Right lobe of liver (tissue), 6 donors: ENCODE measurements around the gene RNF223. TPM values are rescaled to one million over a fixed set of nuclear protein-coding genes. Genes with fewer than 3 reads are reported as not detected.

ENCODE experiments used
- ATAC-seq, 4 donors: fragments of 200-7000 bp; cut with Tn5 transposase; one replicate each; pipeline ENCODE4 v1.9.1; 2020; ENCODE audit warnings: mild to moderate bottlenecking in 4 of 4, moderate library complexity in 4 of 4
- DNase-seq, 3 donors: peaks; one replicate each; pipeline ENCODE4 v3.0.0-alpha.2; 2020
- H3K27ac ChIP-seq, 3 donors: fragments of 200-600 bp; one replicate each; pipeline ENCODE4 v1.8.0; 2022
- H3K27me3 ChIP-seq, 2 donors: fragments of 200-600 bp; one replicate each; pipeline ENCODE4 v1.8.0; 2022
- H3K36me3 ChIP-seq, 4 donors: fragments of 200-600 bp; sonication (generic) in 1 of 4; one replicate each; pipeline versions ENCODE4 v1.5.1 to v1.8.0; 2017 to 2022; ENCODE audit warnings: control low read depth in 1 of 4
- H3K4me1 ChIP-seq, 4 donors: fragments of 200-600 bp; sonication (generic) in 1 of 4; one replicate each; pipeline versions ENCODE4 v1.5.1 to v1.8.0; 2017 to 2022; ENCODE audit warnings: control low read depth in 1 of 4
- H3K4me3 ChIP-seq, 3 donors: fragments of 200-600 bp; one replicate each; pipeline ENCODE4 v1.8.0; 2022
- H3K9me3 ChIP-seq, 4 donors: fragments of 200-600 bp; sonication (generic) in 1 of 4; one replicate each; pipeline versions ENCODE4 v1.5.1 to v1.8.0; 2017 to 2022; ENCODE audit warnings: control low read depth in 1 of 4
- CTCF ChIP-seq, 4 donors: fragments of 200-600 bp in 3 of 4; fragments of 450-650 bp in 1 of 4; IDR thresholded peaks; one replicate each; pipeline versions ENCODE4 v1.5.1 to v1.8.0; 2016 to 2022; ENCODE audit warnings: antibody characterized with exemption in 4 of 4, mild to moderate bottlenecking in 2 of 4
- POLR2A ChIP-seq: fragments of 450-650 bp; IDR thresholded peaks from one replicate; pipeline ENCODE4 v1.6.1; 2017; ENCODE audit warnings: antibody characterized with exemption, mild to moderate bottlenecking
- WGBS: methylation state at CpG from one replicate; pipeline ENCODE4 v1.1.6; 2018; ENCODE audit warnings: low coverage, low lambda C conversion rate; ENCODE audit not compliant: insufficient coverage; ENCODE audit errors: missing lambda C conversion rate; 5-methylcytosine and 5-hydroxymethylcytosine counted together
- intact Hi-C, 2 donors: fragments of 100-400 bp; cut with DNase I; formaldehyde crosslinking; loops; one replicate each; pipeline versions ENCODE4 v1.11.2 to v1.14.1; 2022
- total RNA-seq, 6 experiments: library from RNA; depleted of rRNA in 2 of 6; stranded (reverse); fragments of >200 nt in 2 of 6; fragmentation: NEBNext Ultra II Directional in 3 of 6; extraction: Animal tissue kit (Norgen Biotek cat#: 25700) in 3 of 6; gene quantifications; one replicate each; pipeline versions ENCODE4 v1.1.0 to v1.2.4, GENCODE V29; 2016 to 2023
- donor health status: DM: no; HTN: yes; CAD: no.
- donor health status: DM: no; HTN: no; CAD: no.
- donor health status: DM: no; HTN: no; CAD: no.
- donor health status: DM: no; HTN: yes; CAD: no.
- donor health status: DM: no; HTN: yes; CAD: no.

RNF223 gene
- total RNA-seq, 6 experiments from 2014 or later = not detected

- intact Hi-C loops = no loop called here
- Histone ChIP-seq H3K4me3 (no peak overlapping the region), H3K4me1 (no peaks in the 10 kb centered on the region), H3K27me3 (no peaks in the 10 kb centered on the region), H3K27ac (no peak overlapping the region), H3K9me3 (no peaks in the 10 kb centered on the region), H3K36me3 (no peaks in the 10 kb centered on the region)
- DNase-seq (peak in 1 of 3 donors; percentile 46), ATAC-seq (no peak)
- TF ChIP-seq CTCF (IDR thresholded peaks at IDR 0.05) = no peak
- TF ChIP-seq POLR2A = no peak
- 100% methylated on average over 2 of the region's 38 CpGs for WGBS
Observed at GRCh38 chr1:1087351-1088028, 13.4 kb upstream of the RNF223 start.

- H3K9me3 ChIP-seq = no peaks in the 10 kb centered on the region
- WGBS = 100% methylated on average over 2 of the region's 17 CpGs
- intact Hi-C loops = no loop called here
- no peaks in the 10 kb centered on the region for H3K4me1 ChIP-seq
- no peak overlapping the region for H3K27ac ChIP-seq
- peak in 1 of 3 donors; percentile 31 for DNase-seq
- H3K27me3 ChIP-seq = no peaks in the 10 kb centered on the region
- H3K36me3 ChIP-seq = no peaks in the 10 kb centered on the region
- no peak overlapping the region for H3K4me3 ChIP-seq
- no peak for TF ChIP-seq CTCF (IDR thresholded peaks at IDR 0.05)
- no peak for TF ChIP-seq POLR2A
- ATAC-seq = no peak
Observed at GRCh38 chr1:1086911-1087341, 12.8 kb upstream of the RNF223 start.

- Histone ChIP-seq H3K27ac (no peak overlapping the region), H3K4me1 (no peaks in the 10 kb centered on the region), H3K27me3 (no peaks in the 10 kb centered on the region), H3K4me3 (no peak overlapping the region), H3K36me3 (no peaks in the 10 kb centered on the region), H3K9me3 (no peaks in the 10 kb centered on the region)
- ATAC-seq (no peak), DNase-seq (peak in 1 of 3 donors; percentile 48)
- WGBS = 100% methylated on average over 2 of the region's 38 CpGs
- TF ChIP-seq CTCF (IDR thresholded peaks at IDR 0.05) (no peak), POLR2A (no peak)
- intact Hi-C loops = no loop called here
Observed at GRCh38 chr1:1085911-1086841, 12.1 kb upstream of the RNF223 start.

- WGBS = 95% methylated on average over 4 of the region's 30 CpGs
- TF ChIP-seq POLR2A = no peak
- no peak for TF ChIP-seq CTCF (IDR thresholded peaks at IDR 0.05)
- DNase-seq = peak in 2 of 3 donors; percentile 19 to 47
Observed at GRCh38 chr1:1085171-1085841, 11.2 kb upstream of the RNF223 start.

More at GRCh38 chr1:1085171-1085841, 11.2 kb upstream of the RNF223 start:
- no peak for ATAC-seq
- no peaks in the 10 kb centered on the region for H3K36me3 ChIP-seq
- H3K27ac ChIP-seq = no peak overlapping the region
- no peaks in the 10 kb centered on the region for H3K9me3 ChIP-seq
- H3K4me1 ChIP-seq = peaks cover 0 to 1% (median under 1%) of the 10 kb centered on the region in 4 donors
- H3K27me3 ChIP-seq = no peaks in the 10 kb centered on the region
- intact Hi-C loops = no loop called here
- no peak overlapping the region for H3K4me3 ChIP-seq
